Measurements from ENCODE around the gene INTS13. TPM values are rescaled to one million over a fixed set of nuclear protein-coding genes. Genes with fewer than 3 reads are reported as not detected.

Gene INTS13
- total RNA-seq, 1 experiment from 2014 or later = 54.0 TPM

- TF ChIP-seq, protein P1, sequence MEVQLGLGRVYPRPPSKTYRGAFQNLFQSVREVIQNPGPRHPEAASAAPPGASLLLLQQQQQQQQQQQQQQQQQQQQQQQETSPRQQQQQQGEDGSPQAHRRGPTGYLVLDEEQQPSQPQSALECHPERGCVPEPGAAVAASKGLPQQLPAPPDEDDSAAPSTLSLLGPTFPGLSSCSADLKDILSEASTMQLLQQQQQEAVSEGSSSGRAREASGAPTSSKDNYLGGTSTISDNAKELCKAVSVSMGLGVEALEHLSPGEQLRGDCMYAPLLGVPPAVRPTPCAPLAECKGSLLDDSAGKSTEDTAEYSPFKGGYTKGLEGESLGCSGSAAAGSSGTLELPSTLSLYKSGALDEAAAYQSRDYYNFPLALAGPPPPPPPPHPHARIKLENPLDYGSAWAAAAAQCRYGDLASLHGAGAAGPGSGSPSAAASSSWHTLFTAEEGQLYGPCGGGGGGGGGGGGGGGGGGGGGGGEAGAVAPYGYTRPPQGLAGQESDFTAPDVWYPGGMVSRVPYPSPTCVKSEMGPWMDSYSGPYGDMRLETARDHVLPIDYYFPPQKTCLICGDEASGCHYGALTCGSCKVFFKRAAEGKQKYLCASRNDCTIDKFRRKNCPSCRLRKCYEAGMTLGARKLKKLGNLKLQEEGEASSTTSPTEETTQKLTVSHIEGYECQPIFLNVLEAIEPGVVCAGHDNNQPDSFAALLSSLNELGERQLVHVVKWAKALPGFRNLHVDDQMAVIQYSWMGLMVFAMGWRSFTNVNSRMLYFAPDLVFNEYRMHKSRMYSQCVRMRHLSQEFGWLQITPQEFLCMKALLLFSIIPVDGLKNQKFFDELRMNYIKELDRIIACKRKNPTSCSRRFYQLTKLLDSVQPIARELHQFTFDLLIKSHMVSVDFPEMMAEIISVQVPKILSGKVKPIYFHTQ (CRISPR knock-in tag; IDR thresholded peaks at IDR 0.05) = no peak
- TF ChIP-seq, protein P2, sequence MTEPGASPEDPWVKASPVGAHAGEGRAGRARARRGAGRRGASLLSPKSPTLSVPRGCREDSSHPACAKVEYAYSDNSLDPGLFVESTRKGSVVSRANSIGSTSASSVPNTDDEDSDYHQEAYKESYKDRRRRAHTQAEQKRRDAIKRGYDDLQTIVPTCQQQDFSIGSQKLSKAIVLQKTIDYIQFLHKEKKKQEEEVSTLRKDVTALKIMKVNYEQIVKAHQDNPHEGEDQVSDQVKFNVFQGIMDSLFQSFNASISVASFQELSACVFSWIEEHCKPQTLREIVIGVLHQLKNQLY (CRISPR knock-in tag; IDR thresholded peaks at IDR 0.05) = no peak
- TF ChIP-seq MYBL2 (CRISPR knock-in tag; IDR thresholded peaks at IDR 0.05) = no peak
- no peak for TF ChIP-seq SOX15 (CRISPR knock-in tag; IDR thresholded peaks at IDR 0.05)
- TF ChIP-seq JAZF1 (CRISPR knock-in tag; IDR thresholded peaks at IDR 0.05) = no peak
- TF ChIP-seq, protein P3, sequence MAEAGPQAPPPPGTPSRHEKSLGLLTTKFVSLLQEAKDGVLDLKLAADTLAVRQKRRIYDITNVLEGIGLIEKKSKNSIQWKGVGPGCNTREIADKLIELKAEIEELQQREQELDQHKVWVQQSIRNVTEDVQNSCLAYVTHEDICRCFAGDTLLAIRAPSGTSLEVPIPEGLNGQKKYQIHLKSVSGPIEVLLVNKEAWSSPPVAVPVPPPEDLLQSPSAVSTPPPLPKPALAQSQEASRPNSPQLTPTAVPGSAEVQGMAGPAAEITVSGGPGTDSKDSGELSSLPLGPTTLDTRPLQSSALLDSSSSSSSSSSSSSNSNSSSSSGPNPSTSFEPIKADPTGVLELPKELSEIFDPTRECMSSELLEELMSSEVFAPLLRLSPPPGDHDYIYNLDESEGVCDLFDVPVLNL (CRISPR knock-in tag; IDR thresholded peaks at IDR 0.05; ENCODE audit: borderline replicate concordance, low read depth) = no peak
- no peak for TF ChIP-seq ATF2 (CRISPR knock-in tag; IDR thresholded peaks at IDR 0.05; ENCODE audit: borderline replicate concordance, low read depth)
- TF ChIP-seq ZNF219 (CRISPR knock-in tag; IDR thresholded peaks at IDR 0.05; ENCODE audit: borderline replicate concordance) = no peak
- TF ChIP-seq NFATC4 (CRISPR knock-in tag; IDR thresholded peaks at IDR 0.05) = no peak
- TF ChIP-seq, protein P4, sequence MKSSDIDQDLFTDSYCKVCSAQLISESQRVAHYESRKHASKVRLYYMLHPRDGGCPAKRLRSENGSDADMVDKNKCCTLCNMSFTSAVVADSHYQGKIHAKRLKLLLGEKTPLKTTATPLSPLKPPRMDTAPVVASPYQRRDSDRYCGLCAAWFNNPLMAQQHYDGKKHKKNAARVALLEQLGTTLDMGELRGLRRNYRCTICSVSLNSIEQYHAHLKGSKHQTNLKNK (CRISPR knock-in tag; IDR thresholded peaks at IDR 0.05) = no peak
- no peak for TF ChIP-seq ARID4B (CRISPR knock-in tag; IDR thresholded peaks at IDR 0.05; ENCODE audit: borderline replicate concordance)
These were observed 2.2 kb upstream of the INTS13 start (continued) for GRCh38 chr12:26939953-26940352.

GRCh38 chr12:26939192-26939832 is 1.5 kb upstream of the INTS13 start:
- POLR2A ChIA-PET = interaction anchor here (0.7 kb wide), 1 partner anchor 63 kb away, joined by 5 read pairs; no protein-coding TSS in a partner anchor
- peak overlapping the region; percentile 98 for H3K4me3 Mint-ChIP-seq
- no peaks in the 10 kb centered on the region for H3K9me3 Mint-ChIP-seq
- no peak for DNase-seq (ENCODE audit: low spot score)
- H3K4me1 Mint-ChIP-seq = peaks cover 27% of the 10 kb centered on the region
- peak overlapping the region; percentile 98 for H3K27ac Mint-ChIP-seq
- H3K36me3 Mint-ChIP-seq = peaks cover 6% of the 10 kb centered on the region
- no peak for ATAC-seq
- CTCF ChIA-PET = interaction anchor here (0.6 to 1.2 kb wide), 2 partner anchors 10 to 75 kb away, joined by 4 to 5 read pairs; partner anchors contain the start of gene TM7SF3
- H3K27me3 Mint-ChIP-seq (ENCODE audit: low read depth) = no peaks in the 10 kb centered on the region
- TF ChIP-seq ZNF232 (CRISPR knock-in tag; IDR thresholded peaks at IDR 0.05) (no peak), ZNF532 (CRISPR knock-in tag; IDR thresholded peaks at IDR 0.05; ENCODE audit: borderline replicate concordance) (no peak), USF1 (CRISPR knock-in tag; IDR thresholded peaks at IDR 0.05) (no peak), ZNF121 (CRISPR knock-in tag; IDR thresholded peaks at IDR 0.05) (no peak), ZNF219 (CRISPR knock-in tag; IDR thresholded peaks at IDR 0.05; ENCODE audit: borderline replicate concordance) (no peak), ZBTB21 (CRISPR knock-in tag; IDR thresholded peaks at IDR 0.05; ENCODE audit: borderline replicate concordance) (no peak), MYBL2 (CRISPR knock-in tag; IDR thresholded peaks at IDR 0.05) (no peak)
- TF ChIP-seq, protein P3 (CRISPR knock-in tag; IDR thresholded peaks at IDR 0.05; ENCODE audit: borderline replicate concordance, low read depth) = no peak

Data from WTC11 (cell line).